ENCODE results near the gene CDH23.

- TF ChIP-seq CTCF (conservative IDR thresholded peaks at IDR 0.05; ENCODE audit: low read length) (no peak), EZH2phosphoT487 (IDR thresholded peaks at IDR 0.05; ENCODE audit: borderline replicate concordance) (no peak)
Measured at GRCh38 chr10:71511206-71511605, 114.5 kb downstream of the CDH23 start.

All from Loucy (cell line).